ENCODE data around the gene GTF2A1L.

- no peak for TF ChIP-seq MAX (IDR thresholded peaks at IDR 0.05)
- TF ChIP-seq POLR2A (IDR thresholded peaks at IDR 0.05; ENCODE audit: borderline replicate concordance, extremely low read depth, insufficient read depth, insufficient read length): no peak
- TF ChIP-seq CTCF (IDR thresholded peaks at IDR 0.05 in 2 of 3, conservative IDR thresholded peaks at IDR 0.05 in 1 of 3; ENCODE audit: borderline replicate concordance in 1 of 3, insufficient read depth in 1 of 3, low read depth in 2 of 3, low read length in 2 of 3): no peak
- no peak for TF ChIP-seq ZBTB33 (IDR thresholded peaks at IDR 0.05; ENCODE audit: extremely low read depth, insufficient replicate concordance, low read length)
- no peak for TF ChIP-seq POLR2AphosphoS5 (IDR thresholded peaks at IDR 0.05; ENCODE audit: low read depth, low read length)
- no peak for TF ChIP-seq YY1 (IDR thresholded peaks at IDR 0.05; ENCODE audit: extremely low read depth, insufficient replicate concordance, low read depth, low read length)
- TF ChIP-seq REST (IDR thresholded peaks at IDR 0.05; ENCODE audit: low read depth): no peak
- no peak for TF ChIP-seq ZNF274 (IDR thresholded peaks at IDR 0.05; ENCODE audit: low read depth, low read length)
- no peak for TF ChIP-seq EZH2 (IDR thresholded peaks at IDR 0.05)
- no peak for TF ChIP-seq CEBPB (IDR thresholded peaks at IDR 0.05; ENCODE audit: low read depth)
- TF ChIP-seq SIN3A (IDR thresholded peaks at IDR 0.05; ENCODE audit: low read depth): no peak
- TF ChIP-seq ATF3 (IDR thresholded peaks at IDR 0.05): no peak
- TF ChIP-seq JUND (IDR thresholded peaks at IDR 0.05): no peak
- TF ChIP-seq RAD21 (IDR thresholded peaks at IDR 0.05; ENCODE audit: low read depth): no peak
These were observed 57.3 kb downstream of the GTF2A1L start for GRCh38 chr2:48674933-48675332.
